Activated CD8-positive, alpha-beta T cell treated with anti-CD3 and anti-CD28 coated beads for 36 hours (primary cell): ENCODE data around the gene NUP98. TPM values are rescaled to one million over a fixed set of nuclear protein-coding genes. Genes with fewer than 3 reads are reported as not detected.

Experiments
- ATAC-seq: fragments of 200-7000 bp; cut with Tn5 transposase; one replicate; pipeline ENCODE4 v1.10.0; 2021; ENCODE audit warnings: mild to moderate bottlenecking, moderate library complexity
- CTCF ChIA-PET: fragments of 350-600 bp; sonication (Branson Sonifier 250); formaldehyde crosslinking; loops from one replicate; lab custom pipeline; 2021; ENCODE audit warnings: antibody characterized with exemption; lab: Charles Lee
- POLR2A ChIA-PET: fragments of 350-600 bp; sonication (Branson Sonifier 250); formaldehyde crosslinking; loops from one replicate; lab custom pipeline; 2021; ENCODE audit warnings: antibody characterized with exemption; lab: Charles Lee
- DNase-seq: peaks from one replicate; pipeline ENCODE4 v3.0.0-alpha.2; 2020
- H3K27ac Mint-ChIP-seq: one replicate; pipeline ENCODE4 v1.8.0; 2021; ENCODE audit warnings: mild to moderate bottlenecking, mixed read lengths
- H3K27me3 Mint-ChIP-seq: one replicate; pipeline ENCODE4 v1.8.0; 2021; ENCODE audit warnings: mixed read lengths
- H3K36me3 Mint-ChIP-seq: one replicate; pipeline ENCODE4 v1.8.0; 2021; ENCODE audit warnings: low read depth, mixed read lengths
- H3K4me1 Mint-ChIP-seq: one replicate; pipeline ENCODE4 v1.8.0; 2021; ENCODE audit warnings: low read depth, mixed read lengths
- H3K4me3 Mint-ChIP-seq: one replicate; pipeline ENCODE4 v1.8.0; 2021; ENCODE audit warnings: mild to moderate bottlenecking, moderate library complexity, mixed read lengths
- H3K9me3 Mint-ChIP-seq: one replicate; pipeline ENCODE4 v1.8.0; 2021; ENCODE audit warnings: mixed read lengths
- CTCF ChIP-seq: fragments of 200-600 bp; IDR thresholded peaks from one replicate; pipeline ENCODE4 v1.8.0; 2022; ENCODE audit warnings: antibody characterized with exemption, mild to moderate bottlenecking
- intact Hi-C: fragments of 100-400 bp; cut with micrococcal nuclease; formaldehyde crosslinking; loops from one replicate; pipeline ENCODE4 v1.10.0; 2022
- total RNA-seq, 2 experiments: library from RNA; stranded (reverse); gene quantifications; one replicate each; pipeline ENCODE4 v1.2.3, GENCODE V29; 2021

Gene NUP98
- total RNA-seq, 2 experiments from 2014 or later: 88.4 to 89.9 TPM

- intact Hi-C loops: no loop called here
- no peak overlapping the region for H3K27ac Mint-ChIP-seq
- H3K4me3 Mint-ChIP-seq: no peak overlapping the region
- H3K27me3 Mint-ChIP-seq: no peaks in the 10 kb centered on the region
- no peak for TF ChIP-seq CTCF
- H3K36me3 Mint-ChIP-seq: peaks cover 48% of the 10 kb centered on the region
- no peak for ATAC-seq
- no peaks in the 10 kb centered on the region for H3K4me1 Mint-ChIP-seq
- H3K9me3 Mint-ChIP-seq: no peaks in the 10 kb centered on the region
- DNase-seq: no peak
- ChIA-PET POLR2A (no interaction called here), CTCF (interaction anchor here (1.1 to 1.5 kb wide), 2 partner anchors 13 to 74 kb away, joined by 3 to 4 read pairs; no protein-coding TSS in a partner anchor)
Observed at GRCh38 chr11:3732671-3733436, 64.5 kb downstream of the NUP98 start.

GRCh38 chr11:3723014-3723708, 74.2 kb downstream of the NUP98 start:
- H3K36me3 Mint-ChIP-seq: peaks cover 58% of the 10 kb centered on the region
- CTCF ChIA-PET: interaction anchor here (0.9 kb wide), 1 partner anchor 86 kb away, joined by 3 read pairs; no protein-coding TSS in a partner anchor
- H3K27me3 Mint-ChIP-seq: no peaks in the 10 kb centered on the region
- no peaks in the 10 kb centered on the region for H3K9me3 Mint-ChIP-seq
- POLR2A ChIA-PET: no interaction called here
- no peak for DNase-seq
- no peak for ATAC-seq
- TF ChIP-seq CTCF: no peak
- intact Hi-C loops: no loop called here
- no peak overlapping the region for H3K4me3 Mint-ChIP-seq
- H3K27ac Mint-ChIP-seq: no peak overlapping the region
- no peaks in the 10 kb centered on the region for H3K4me1 Mint-ChIP-seq

GRCh38 chr11:3722100-3722499, 75.3 kb downstream of the NUP98 start:
- DNase-seq: no peak

GRCh38 chr11:3720997-3721396, 76.4 kb downstream of the NUP98 start:
- Mint-ChIP-seq H3K27me3 (no peaks in the 10 kb centered on the region), H3K9me3 (no peaks in the 10 kb centered on the region), H3K4me3 (no peak overlapping the region), H3K36me3 (peaks cover 55% of the 10 kb centered on the region), H3K27ac (no peak overlapping the region), H3K4me1 (no peaks in the 10 kb centered on the region)
- no peak for DNase-seq
- ChIA-PET POLR2A (no interaction called here), CTCF (interaction anchor here (0.7 to 2.2 kb wide), 4 partner anchors 20 to 352 kb away, joined by 3 to 7 read pairs (median 3); partner anchors contain the start of gene PGAP2)
- intact Hi-C loops: no loop called here
- TF ChIP-seq CTCF: no peak
- ATAC-seq: no peak

More at GRCh38 chr11:3722100-3722499, 75.3 kb downstream of the NUP98 start:
- Mint-ChIP-seq H3K27ac (no peak overlapping the region), H3K36me3 (peaks cover 58% of the 10 kb centered on the region), H3K4me3 (no peak overlapping the region), H3K9me3 (no peaks in the 10 kb centered on the region), H3K27me3 (no peaks in the 10 kb centered on the region), H3K4me1 (no peaks in the 10 kb centered on the region)
- intact Hi-C loops: no loop called here
- ChIA-PET CTCF (no interaction called here), POLR2A (no interaction called here)
- TF ChIP-seq CTCF: no peak
- no peak for ATAC-seq

GRCh38 chr11:3712274-3712673, 85.1 kb downstream of the NUP98 start:
- TF ChIP-seq CTCF: no peak
- Mint-ChIP-seq H3K9me3 (no peaks in the 10 kb centered on the region), H3K36me3 (peaks cover 35% of the 10 kb centered on the region), H3K27ac (no peak overlapping the region), H3K4me1 (peaks cover 9% of the 10 kb centered on the region), H3K27me3 (no peaks in the 10 kb centered on the region), H3K4me3 (no peak overlapping the region)
- intact Hi-C loops: no loop called here
- CTCF ChIA-PET: no interaction called here
- DNase-seq (no peak), ATAC-seq (no peak)
- POLR2A ChIA-PET: interaction anchor here (0.6 kb wide), 1 partner anchor 217 kb away, joined by 3 read pairs; no protein-coding TSS in a partner anchor
